Fibroblast of villous mesenchyme (primary cell): ENCODE results near the gene MAMLD1. TPM values are rescaled to one million over a fixed set of nuclear protein-coding genes. Genes with fewer than 3 reads are reported as not detected.
A peak's percentile ranks its signal among the peaks of the same experiment; 100 is the strongest.

Experiments used
- DNase-seq: peaks from one replicate; pipeline ENCODE4 v3.0.0-alpha.2; 2010; ENCODE audit warnings: low read depth
- H3K4me3 ChIP-seq: 2 replicates; pipeline ENCODE4 v1.5.1; 2011; ENCODE audit warnings: low read depth, mild to moderate bottlenecking, low read length
- total RNA-seq: library from RNA; depleted of rRNA; stranded (reverse); fragments of >200 nt; gene quantifications from 2 replicates; pipeline ENCODE4 v1.2.3, GENCODE V29; 2012
- TF ChIP-seq, protein P1 (sequence below): IDR thresholded peaks from 2 replicates; pipeline ENCODE4 v1.5.1; 2012; ENCODE audit warnings: low read depth, mild to moderate bottlenecking, low read length; ENCODE audit not compliant: insufficient read depth

MAMLD1 gene
- total RNA-seq, 1 donor = 0.86 TPM

DNA sequence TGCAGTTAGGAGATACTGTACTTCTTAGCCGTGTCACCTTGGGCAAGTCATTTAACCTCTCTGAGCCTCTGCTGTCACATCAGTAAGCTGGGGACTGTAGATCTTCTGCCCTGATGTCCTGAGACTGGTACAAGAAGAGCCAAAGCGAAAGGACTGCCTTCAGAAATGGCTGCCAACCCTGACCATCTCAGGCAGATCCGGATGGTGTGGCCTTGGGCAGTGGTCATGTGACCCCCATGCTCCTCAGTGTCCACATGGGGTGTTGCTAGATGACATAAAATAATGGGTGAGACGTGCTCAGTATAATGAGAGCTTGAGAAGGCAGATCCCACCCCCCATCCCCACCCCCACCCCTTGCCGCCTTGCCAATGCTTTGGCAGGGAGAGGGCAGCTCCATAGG lies 144.9 kb downstream of the MAMLD1 start:
- H3K4me3 ChIP-seq = no peak overlapping the region
- TF ChIP-seq, protein P1, sequence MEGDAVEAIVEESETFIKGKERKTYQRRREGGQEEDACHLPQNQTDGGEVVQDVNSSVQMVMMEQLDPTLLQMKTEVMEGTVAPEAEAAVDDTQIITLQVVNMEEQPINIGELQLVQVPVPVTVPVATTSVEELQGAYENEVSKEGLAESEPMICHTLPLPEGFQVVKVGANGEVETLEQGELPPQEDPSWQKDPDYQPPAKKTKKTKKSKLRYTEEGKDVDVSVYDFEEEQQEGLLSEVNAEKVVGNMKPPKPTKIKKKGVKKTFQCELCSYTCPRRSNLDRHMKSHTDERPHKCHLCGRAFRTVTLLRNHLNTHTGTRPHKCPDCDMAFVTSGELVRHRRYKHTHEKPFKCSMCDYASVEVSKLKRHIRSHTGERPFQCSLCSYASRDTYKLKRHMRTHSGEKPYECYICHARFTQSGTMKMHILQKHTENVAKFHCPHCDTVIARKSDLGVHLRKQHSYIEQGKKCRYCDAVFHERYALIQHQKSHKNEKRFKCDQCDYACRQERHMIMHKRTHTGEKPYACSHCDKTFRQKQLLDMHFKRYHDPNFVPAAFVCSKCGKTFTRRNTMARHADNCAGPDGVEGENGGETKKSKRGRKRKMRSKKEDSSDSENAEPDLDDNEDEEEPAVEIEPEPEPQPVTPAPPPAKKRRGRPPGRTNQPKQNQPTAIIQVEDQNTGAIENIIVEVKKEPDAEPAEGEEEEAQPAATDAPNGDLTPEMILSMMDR = no peak
- DNase-seq = no peak

DNA sequence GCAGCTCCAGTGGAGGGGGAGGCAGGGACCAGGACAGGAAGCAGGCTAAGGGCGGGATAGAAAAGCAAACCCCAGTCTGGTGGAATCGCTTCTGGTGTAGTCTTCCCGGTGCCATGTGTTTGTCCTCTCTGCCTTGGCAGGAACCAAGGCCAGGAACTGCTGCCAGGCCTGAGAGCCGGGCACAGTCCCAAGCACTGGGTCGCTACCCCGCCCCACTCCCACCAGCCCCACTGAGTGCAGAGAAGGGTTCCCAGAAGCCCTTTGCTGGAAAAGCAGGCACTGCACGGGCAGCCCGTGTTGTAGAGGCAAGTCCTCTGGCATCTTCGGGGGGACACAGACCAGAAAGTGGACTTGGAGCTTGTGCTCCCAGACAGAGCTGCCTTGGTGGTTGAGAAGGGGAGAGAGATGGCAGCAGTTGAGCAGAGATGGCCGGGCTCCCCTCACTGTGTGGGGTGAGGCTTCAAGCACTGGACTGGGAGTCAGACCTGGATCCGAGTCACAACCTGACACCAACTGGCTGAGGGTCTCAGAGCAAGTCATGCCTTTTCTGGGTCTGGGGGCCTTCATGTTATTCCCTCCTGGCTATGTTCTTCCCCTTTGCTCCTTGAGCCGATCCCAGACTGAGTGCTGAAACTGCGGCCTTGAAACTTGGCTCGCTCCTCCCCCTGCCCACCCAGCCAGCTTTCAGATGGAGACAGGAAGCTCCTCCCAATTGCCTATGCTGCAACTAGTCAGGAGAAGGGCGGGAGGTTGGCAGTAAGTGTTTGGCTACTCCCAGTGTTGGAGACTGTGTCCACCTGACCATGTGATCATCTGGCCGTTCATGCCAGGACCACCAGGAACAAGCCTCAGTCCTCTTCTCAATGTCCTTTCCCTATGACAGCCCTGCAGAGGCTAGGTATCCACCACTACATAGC lies 145.6 kb downstream of the MAMLD1 start:
- TF ChIP-seq, protein P1 = no peak
- DNase-seq = peak; percentile 16
- no peak overlapping the region for H3K4me3 ChIP-seq

DNA sequence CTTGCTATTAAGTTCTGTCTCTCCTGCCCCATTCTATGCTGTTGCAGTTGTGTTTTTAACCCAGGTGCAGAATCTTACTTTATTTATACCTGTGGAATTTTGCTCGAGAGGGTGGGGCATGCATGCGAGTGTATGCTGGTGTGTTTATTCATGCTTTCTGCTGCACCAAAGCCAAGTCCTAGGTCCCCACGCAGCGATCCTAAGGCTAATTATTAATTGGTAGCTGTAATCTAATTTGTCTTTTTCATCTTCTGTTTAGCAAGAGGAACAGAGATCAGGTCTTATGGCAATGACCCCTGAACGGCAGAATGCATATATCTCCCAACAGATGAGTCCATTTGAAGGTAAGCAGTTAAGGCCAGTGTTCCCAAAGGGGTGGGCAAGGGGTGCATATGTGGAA lies 146.6 kb downstream of the MAMLD1 start:
- TF ChIP-seq, protein P1 = no peak
- no peak for DNase-seq
- H3K4me3 ChIP-seq = no peak overlapping the region

DNA sequence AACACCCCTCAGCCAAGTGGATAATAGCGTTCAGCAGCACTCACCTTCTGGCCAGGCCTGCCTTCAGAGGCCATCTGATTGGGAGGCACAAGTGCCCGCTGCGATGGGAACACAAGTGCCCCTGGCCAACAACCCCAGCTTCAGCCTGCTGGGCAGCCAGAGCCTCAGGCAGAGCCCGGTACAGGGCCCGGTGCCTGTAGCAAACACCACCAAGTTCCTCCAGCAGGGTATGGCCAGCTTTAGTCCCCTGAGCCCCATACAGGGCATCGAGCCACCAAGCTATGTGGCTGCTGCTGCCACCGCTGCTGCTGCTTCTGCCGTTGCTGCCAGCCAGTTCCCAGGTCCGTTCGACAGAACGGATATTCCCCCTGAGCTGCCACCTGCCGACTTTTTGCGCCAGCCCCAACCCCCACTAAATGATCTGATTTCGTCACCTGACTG lies 149.4 kb downstream of the MAMLD1 start:
- TF ChIP-seq, protein P1 = no peak
- no peak for DNase-seq
- H3K4me3 ChIP-seq = no peak overlapping the region

DNA sequence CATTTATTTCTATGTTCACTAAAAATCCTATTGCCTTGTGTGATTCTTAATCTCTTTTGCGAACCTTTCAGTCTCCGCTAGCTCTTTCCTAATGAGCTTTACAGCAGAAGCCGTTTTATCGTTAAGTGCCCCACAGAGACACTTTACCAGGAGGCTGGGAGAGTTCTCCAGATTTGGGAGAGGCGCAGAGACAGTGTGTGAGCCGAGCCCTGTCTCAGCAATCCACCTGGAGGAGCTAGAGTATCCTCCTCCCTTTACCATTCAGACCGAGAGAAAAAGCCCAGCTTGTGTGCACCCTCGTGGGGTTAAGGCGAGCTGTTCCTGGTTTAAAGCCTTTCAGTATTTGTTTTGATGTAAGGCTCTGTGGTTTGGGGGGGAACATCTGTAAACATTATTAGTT lies 150.4 kb downstream of the MAMLD1 start:
- DNase-seq = no peak
- TF ChIP-seq, protein P1 = no peak
- H3K4me3 ChIP-seq = no peak overlapping the region

DNA sequence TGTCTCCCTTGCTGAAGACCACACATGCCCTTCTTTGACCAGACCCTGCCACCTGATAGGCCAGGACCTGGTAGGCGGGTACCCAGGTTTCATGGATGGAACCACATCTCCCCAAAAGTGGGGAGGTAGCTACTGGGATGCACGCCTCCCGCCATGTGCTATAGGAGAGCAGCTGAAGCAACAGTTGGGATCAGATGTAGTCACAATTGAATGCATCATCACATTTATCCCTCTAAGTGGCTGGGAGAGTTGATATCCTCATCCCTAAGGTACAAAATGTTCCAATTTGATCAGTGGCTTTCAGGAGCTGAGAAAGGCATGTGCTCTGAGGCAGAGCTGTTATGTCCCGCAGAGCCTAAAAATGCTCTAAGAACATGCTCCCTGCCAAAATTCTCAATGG lies 151.3 kb downstream of the MAMLD1 start:
- no peak overlapping the region for H3K4me3 ChIP-seq
- DNase-seq = no peak
- TF ChIP-seq, protein P1 = no peak
